Midbrain (tissue), 1 donor: ENCODE results near the gene ZNF268.
"Not testable (repeated sequence)": the region's sequence is repeated elsewhere in the genome, so short reads cannot be mapped to it uniquely, and the experiment has no call there.

ENCODE experiments used
- DNase-seq: peaks from one replicate; lab custom pipeline; 2025; lab: John Stamatoyannopoulos, UW

Gene ZNF268

GRCh38 chr12:133227281-133227852, 46.1 kb downstream of the ZNF268 start:
- DNase-seq: no peak

- DNase-seq: no peak
Measured at GRCh38 chr12:133231001-133231400, 49.7 kb downstream of the ZNF268 start.

- no peak for DNase-seq
Measured at GRCh38 chr12:133233006-133233405, 51.7 kb downstream of the ZNF268 start.

GRCh38 chr12:133233993-133234564, 52.8 kb downstream of the ZNF268 start:
- DNase-seq: no peak

GRCh38 chr12:133234971-133235370, 53.7 kb downstream of the ZNF268 start:
- no peak for DNase-seq

- no peak for DNase-seq
Measured at GRCh38 chr12:133235401-133236112, 54.3 kb downstream of the ZNF268 start, which contains the start of gene ANHX. TSS of gene ANHX (minus strand) at chr12:133235877. CDS start at chr12:133234356, 1,521 bp downstream.

- no peak for DNase-seq
Measured at GRCh38 chr12:133236144-133236543, 54.8 kb downstream of the ZNF268 start.

GRCh38 chr12:133236556-133236955, 55.3 kb downstream of the ZNF268 start:
- DNase-seq: no peak

- no peak for DNase-seq
Measured at GRCh38 chr12:133251732-133252131, 70.4 kb downstream of the ZNF268 start.

GRCh38 chr12:133255833-133256232, 74.5 kb downstream of the ZNF268 start:
- DNase-seq: not testable (repeated sequence)

- DNase-seq: no peak
Measured at GRCh38 chr12:133256321-133256720, 75.0 kb downstream of the ZNF268 start.

- no peak for DNase-seq
Measured at GRCh38 chr12:133264173-133264572, 82.9 kb downstream of the ZNF268 start.
